ENCODE measurements around the gene APOD. TPM values are rescaled to one million over a fixed set of nuclear protein-coding genes. Genes with fewer than 3 reads are reported as not detected.

APOD gene
- total RNA-seq, 1 donor from 2014 or later, result not detected

GRCh38 chr3:195570344-195570743, 13.4 kb downstream of the APOD start:
- no peaks in the 10 kb centered on the region for H3K4me1 Mint-ChIP-seq (ENCODE audit: low read depth, unreplicated experiment)
- H3K79me2 ChIP-seq (ENCODE audit: insufficient read depth, low read length), result no peaks in the 10 kb centered on the region

GRCh38 chr3:195568630-195569029, 15.1 kb downstream of the APOD start:
- no peaks in the 10 kb centered on the region for H3K79me2 ChIP-seq (ENCODE audit: insufficient read depth, low read length)
- no peak overlapping the region for H3K4me3 ChIP-seq (ENCODE audit: insufficient read depth, low read depth, low read length)
- H3K4me3 Mint-ChIP-seq (ENCODE audit: unreplicated experiment), result no peak overlapping the region
- no peak overlapping the region for H3K4me2 ChIP-seq (ENCODE audit: low read length)
- H3K9me3 Mint-ChIP-seq (ENCODE audit: unreplicated experiment), result peaks cover 3% of the 10 kb centered on the region
- H3K27me3 ChIP-seq (ENCODE audit: insufficient read depth, low read length), result peaks cover 3% of the 10 kb centered on the region
- H3K4me1 ChIP-seq (ENCODE audit: insufficient read depth, low read length), result no peaks in the 10 kb centered on the region
- no peak overlapping the region for H2AFZ ChIP-seq (ENCODE audit: low read depth, low read length)
- H3K9ac ChIP-seq (ENCODE audit: low read length), result no peak overlapping the region
- DNase-seq (ENCODE audit: low read depth), result no peak
- TF ChIP-seq EZH2 (IDR thresholded peaks at IDR 0.05; ENCODE audit: insufficient read depth, low read length) (no peak), CTCF (IDR thresholded peaks at IDR 0.05; ENCODE audit: insufficient read depth, low read depth, low read length) (no peak)
- H3K4me1 Mint-ChIP-seq (ENCODE audit: low read depth, unreplicated experiment), result no peaks in the 10 kb centered on the region
- H4K20me1 ChIP-seq (ENCODE audit: insufficient read depth, low read length), result no peaks in the 10 kb centered on the region
- H3K27me3 Mint-ChIP-seq (ENCODE audit: low read depth, unreplicated experiment), result peaks cover 9% of the 10 kb centered on the region
- no peaks in the 10 kb centered on the region for H3K36me3 Mint-ChIP-seq (ENCODE audit: low read depth, unreplicated experiment)
- H3K27ac Mint-ChIP-seq (ENCODE audit: unreplicated experiment), result no peak overlapping the region
- H3K27ac ChIP-seq (ENCODE audit: low read depth, low read length), result no peak overlapping the region
- H3K9me3 ChIP-seq (ENCODE audit: insufficient read depth, low read depth, low read length), result no peaks in the 10 kb centered on the region
- no peaks in the 10 kb centered on the region for H3K36me3 ChIP-seq (ENCODE audit: insufficient read depth, low read length)
- no peak for FAIRE-seq

More at GRCh38 chr3:195570344-195570743, 13.4 kb downstream of the APOD start:
- peaks cover 3% of the 10 kb centered on the region for H3K9me3 Mint-ChIP-seq (ENCODE audit: unreplicated experiment)
- Histone ChIP-seq H3K4me3 (ENCODE audit: insufficient read depth, low read depth, low read length) (no peak overlapping the region), H3K27ac (ENCODE audit: low read depth, low read length) (no peak overlapping the region), H2AFZ (ENCODE audit: low read depth, low read length) (no peak overlapping the region), H3K9ac (ENCODE audit: low read length) (no peak overlapping the region), H3K36me3 (ENCODE audit: insufficient read depth, low read length) (no peaks in the 10 kb centered on the region), H3K27me3 (ENCODE audit: insufficient read depth, low read length) (peaks cover 5% of the 10 kb centered on the region), H3K4me1 (ENCODE audit: insufficient read depth, low read length) (no peaks in the 10 kb centered on the region), H3K9me3 (ENCODE audit: insufficient read depth, low read depth, low read length) (no peaks in the 10 kb centered on the region), H3K4me2 (ENCODE audit: low read length) (no peak overlapping the region), H4K20me1 (ENCODE audit: insufficient read depth, low read length) (no peaks in the 10 kb centered on the region)
- TF ChIP-seq EZH2 (IDR thresholded peaks at IDR 0.05; ENCODE audit: insufficient read depth, low read length), result no peak
- TF ChIP-seq CTCF (IDR thresholded peaks at IDR 0.05; ENCODE audit: insufficient read depth, low read depth, low read length), result no peak
- H3K4me3 Mint-ChIP-seq (ENCODE audit: unreplicated experiment), result no peak overlapping the region
- no peaks in the 10 kb centered on the region for H3K36me3 Mint-ChIP-seq (ENCODE audit: low read depth, unreplicated experiment)
- no peak overlapping the region for H3K27ac Mint-ChIP-seq (ENCODE audit: unreplicated experiment)
- DNase-seq (ENCODE audit: low read depth), result no peak
- peaks cover 9% of the 10 kb centered on the region for H3K27me3 Mint-ChIP-seq (ENCODE audit: low read depth, unreplicated experiment)
- FAIRE-seq, result no peak

- Histone ChIP-seq H2AFZ (ENCODE audit: low read depth, low read length) (no peak overlapping the region), H3K9ac (ENCODE audit: low read length) (no peak overlapping the region), H3K4me2 (ENCODE audit: low read length) (no peak overlapping the region), H3K9me3 (ENCODE audit: insufficient read depth, low read depth, low read length) (no peaks in the 10 kb centered on the region), H3K79me2 (ENCODE audit: insufficient read depth, low read length) (no peaks in the 10 kb centered on the region), H3K36me3 (ENCODE audit: insufficient read depth, low read length) (no peaks in the 10 kb centered on the region), H4K20me1 (ENCODE audit: insufficient read depth, low read length) (no peaks in the 10 kb centered on the region), H3K27me3 (ENCODE audit: insufficient read depth, low read length) (peaks cover 6% of the 10 kb centered on the region), H3K4me1 (ENCODE audit: insufficient read depth, low read length) (no peaks in the 10 kb centered on the region), H3K4me3 (ENCODE audit: insufficient read depth, low read depth, low read length) (no peak overlapping the region), H3K27ac (ENCODE audit: low read depth, low read length) (no peak overlapping the region)
- Mint-ChIP-seq H3K4me3 (ENCODE audit: unreplicated experiment) (no peak overlapping the region), H3K4me1 (ENCODE audit: low read depth, unreplicated experiment) (no peaks in the 10 kb centered on the region), H3K27ac (ENCODE audit: unreplicated experiment) (no peak overlapping the region), H3K9me3 (ENCODE audit: unreplicated experiment) (no peaks in the 10 kb centered on the region), H3K36me3 (ENCODE audit: low read depth, unreplicated experiment) (no peaks in the 10 kb centered on the region), H3K27me3 (ENCODE audit: low read depth, unreplicated experiment) (peaks cover 11% of the 10 kb centered on the region)
- no peak for TF ChIP-seq CTCF (IDR thresholded peaks at IDR 0.05; ENCODE audit: insufficient read depth, low read depth, low read length)
- no peak for TF ChIP-seq EZH2 (IDR thresholded peaks at IDR 0.05; ENCODE audit: insufficient read depth, low read length)
- no peak for DNase-seq (ENCODE audit: low read depth)
- no peak for FAIRE-seq
These were observed 16.9 kb downstream of the APOD start for GRCh38 chr3:195566797-195567196.

Measured in astrocyte (in vitro differentiated cells and primary cell).